Measurements from ENCODE around the gene YIPF1. TPM values are rescaled to one million over a fixed set of nuclear protein-coding genes. Genes with fewer than 3 reads are reported as not detected.

YIPF1 gene
- total RNA-seq, 2 donors from 2014 or later = 14.1 to 17.5 TPM

GRCh38 chr1:53902235-53903138 is 12.9 kb upstream of the YIPF1 start:
- Histone ChIP-seq H3K4me1 (peaks cover 0 to 11% of the 10 kb centered on the region in 2 donors), H3K36me3 (no peaks in the 10 kb centered on the region), H3K27ac (no peak overlapping the region), H3K4me3 (no peak overlapping the region), H3K27me3 (no peaks in the 10 kb centered on the region), H3K9me3 (no peaks in the 10 kb centered on the region)
- TF ChIP-seq CTCF (IDR thresholded peaks at IDR 0.05) = no peak
- DNase-seq (ENCODE audit: low spot score) = no peak

GRCh38 chr1:53899708-53900107 is 10.1 kb upstream of the YIPF1 start:
- H3K36me3 ChIP-seq = no peaks in the 10 kb centered on the region
- TF ChIP-seq CTCF (IDR thresholded peaks at IDR 0.05) = no peak
- H3K27me3 ChIP-seq = no peaks in the 10 kb centered on the region
- peaks cover 0 to 11% of the 10 kb centered on the region in 2 donors for H3K4me1 ChIP-seq
- H3K27ac ChIP-seq = no peak overlapping the region
- DNase-seq (ENCODE audit: low spot score) = no peak
- H3K9me3 ChIP-seq = no peaks in the 10 kb centered on the region
- H3K4me3 ChIP-seq = no peak overlapping the region

- H3K36me3 ChIP-seq = no peaks in the 10 kb centered on the region
- no peaks in the 10 kb centered on the region for H3K27me3 ChIP-seq
- peaks cover 0 to 11% of the 10 kb centered on the region in 2 donors for H3K4me1 ChIP-seq
- no peak for DNase-seq (ENCODE audit: low spot score)
- TF ChIP-seq CTCF (IDR thresholded peaks at IDR 0.05) = no peak
- H3K9me3 ChIP-seq = no peaks in the 10 kb centered on the region
- H3K27ac ChIP-seq = no peak overlapping the region
- no peak overlapping the region for H3K4me3 ChIP-seq
These were observed 9.6 kb upstream of the YIPF1 start for GRCh38 chr1:53899206-53899628.

- Histone ChIP-seq H3K27ac (peak overlapping the region in 1 of 2 donors; percentile 13), H3K4me3 (no peak overlapping the region)
These were observed 7.1 kb upstream of the YIPF1 start for GRCh38 chr1:53896635-53897229.

GRCh38 chr1:53895421-53895820 is 5.8 kb upstream of the YIPF1 start:
- DNase-seq (ENCODE audit: low spot score) = no peak
- H3K9me3 ChIP-seq = no peaks in the 10 kb centered on the region
- no peak overlapping the region for H3K4me3 ChIP-seq
- peaks cover 0 to 14% of the 10 kb centered on the region in 2 donors for H3K4me1 ChIP-seq
- H3K36me3 ChIP-seq = no peaks in the 10 kb centered on the region
- no peak overlapping the region for H3K27ac ChIP-seq
- TF ChIP-seq CTCF (IDR thresholded peaks at IDR 0.05) = no peak
- H3K27me3 ChIP-seq = no peaks in the 10 kb centered on the region

More at GRCh38 chr1:53896635-53897229, 7.1 kb upstream of the YIPF1 start:
- Histone ChIP-seq H3K36me3 (no peaks in the 10 kb centered on the region), H3K9me3 (no peaks in the 10 kb centered on the region), H3K4me1 (peaks cover 0 to 11% of the 10 kb centered on the region in 2 donors), H3K27me3 (no peaks in the 10 kb centered on the region)
- no peak for TF ChIP-seq CTCF (IDR thresholded peaks at IDR 0.05)
- DNase-seq (ENCODE audit: low spot score) = no peak

All from right atrium auricular region (tissue), 2 donors.